Kidney (tissue), 14 donors: ENCODE data around the gene SLC2A10. TPM values are rescaled to one million over a fixed set of nuclear protein-coding genes. Genes with fewer than 3 reads are reported as not detected.

ENCODE experiments used
- DNase-seq, 5 donors: peaks; one replicate each; pipeline ENCODE4 v3.0.0-alpha.2; 2013 to 2020
- FAIRE-seq: peaks from 2 replicates; lab custom pipeline; 2012; peaks lifted over from hg19 to GRCh38; lab: Jason Lieb, UNC
- H3K27ac ChIP-seq, 2 donors: one replicate each; pipeline ENCODE4 v1.7.0; 2013; ENCODE audit warnings: low read depth in 2 of 2, low read length in 2 of 2, inconsistent platforms in 1 of 2
- H3K27me3 ChIP-seq: one replicate; pipeline ENCODE4 v1.7.1; 2013; ENCODE audit warnings: low read length, inconsistent platforms; ENCODE audit not compliant: control insufficient read depth, insufficient read depth
- H3K36me3 ChIP-seq, 3 donors: one replicate each; pipeline versions ENCODE4 v1.7.0 to v1.7.1; 2013; ENCODE audit warnings: low read length in 3 of 3, control low read depth in 1 of 3, inconsistent platforms in 1 of 3; ENCODE audit not compliant: insufficient read depth in 3 of 3, control insufficient read depth in 2 of 3
- H3K4me1 ChIP-seq, 3 donors: one replicate each; pipeline versions ENCODE4 v1.7.0 to v1.7.1; 2013; ENCODE audit warnings: low read length in 3 of 3, inconsistent platforms in 1 of 3, low read depth in 1 of 3; ENCODE audit not compliant: control insufficient read depth in 2 of 3, insufficient read depth in 2 of 3
- H3K4me3 ChIP-seq, 3 donors: one replicate each; pipeline versions ENCODE4 v1.7.0 to v1.8.1; 2013; ENCODE audit warnings: low read length in 3 of 3, control low read depth in 1 of 3, inconsistent platforms in 1 of 3
- H3K9ac ChIP-seq, 3 donors: one replicate each; pipeline versions ENCODE4 v1.7.0 to v1.7.1; 2013; ENCODE audit warnings: low read length in 3 of 3, control low read depth in 1 of 3, inconsistent platforms in 1 of 3
- H3K9me3 ChIP-seq, 3 donors: one replicate each; pipeline versions ENCODE4 v1.7.0 to v1.7.1; 2013; ENCODE audit warnings: low read length in 3 of 3, control low read depth in 1 of 3, inconsistent platforms in 1 of 3; ENCODE audit not compliant: control insufficient read depth in 2 of 3, insufficient read depth in 1 of 3
- intact Hi-C: fragments of 100-400 bp; cut with DNase I; formaldehyde crosslinking; loops from one replicate; pipeline ENCODE4 v1.11.1; 2022
- polyA plus RNA-seq: library from polyadenylated mRNA; stranded (reverse); fragments of 350-450 nt; fragmentation: Illumina TruSeq; extraction: RNeasy Lipid Tissue Mini Kit (QIAGEN cat#74804); gene quantifications from one replicate; pipeline ENCODE4 v1.2.3, GENCODE V29; 2014; ENCODE audit warnings: low read depth, low replicate concordance; ENCODE audit not compliant: insufficient read depth
- total RNA-seq: library from RNA; stranded (reverse); fragmentation: NEBNext Ultra II Directional; extraction: Animal tissue kit (Norgen Biotek cat#: 25700); gene quantifications from one replicate; pipeline ENCODE4 v1.2.1, GENCODE V29; 2021
- TF ChIP-seq, protein P1 (sequence below): IDR thresholded peaks from 3 replicates; pipeline ENCODE4 v1.5.1; 2012; ENCODE audit warnings: mild to moderate bottlenecking, moderate library complexity, borderline replicate concordance; ENCODE audit not compliant: insufficient read depth; ENCODE audit errors: extremely low read depth
- donor health status: control.
- donor health status: control.
- donor health status: control.
- donor health status: control.
- donor health status: control.
- donor health status: DM: yes; HTN: yes; CAD: no.
- donor health status: Normal renal cell carcinoma (clear cell type).

SLC2A10 gene
- total and polyA plus RNA-seq, 2 donors from 2014 or later = 3.7 to 7.1 TPM

DNA sequence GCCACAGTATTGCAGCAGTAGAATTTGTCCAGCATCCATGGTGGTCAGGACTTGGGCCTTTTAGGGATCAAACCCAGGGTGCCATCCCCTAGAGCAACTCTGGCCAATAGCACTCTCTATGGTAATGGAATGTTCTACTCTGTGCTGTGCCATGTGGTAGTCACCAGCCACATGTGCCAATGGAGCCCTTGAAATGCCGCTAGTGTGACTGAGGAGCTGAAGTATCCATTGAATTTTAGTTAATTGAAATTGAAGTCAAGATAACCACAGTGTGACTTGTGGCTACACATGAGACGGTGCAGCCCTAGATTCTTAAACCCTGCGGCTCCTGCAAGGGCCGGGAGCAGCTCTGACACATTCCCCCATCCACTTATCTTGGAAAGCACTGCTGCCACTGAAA lies 54.6 kb downstream of the SLC2A10 start:
- Histone ChIP-seq H3K4me3 (no peak overlapping the region), H3K36me3 (no peaks in the 10 kb centered on the region), H3K9ac (no peak overlapping the region), H3K27me3 (no peaks in the 10 kb centered on the region), H3K9me3 (no peaks in the 10 kb centered on the region), H3K4me1 (peaks cover 0 to 3% (median 0%) of the 10 kb centered on the region in 3 donors), H3K27ac (no peak overlapping the region)
- TF ChIP-seq, protein P1, sequence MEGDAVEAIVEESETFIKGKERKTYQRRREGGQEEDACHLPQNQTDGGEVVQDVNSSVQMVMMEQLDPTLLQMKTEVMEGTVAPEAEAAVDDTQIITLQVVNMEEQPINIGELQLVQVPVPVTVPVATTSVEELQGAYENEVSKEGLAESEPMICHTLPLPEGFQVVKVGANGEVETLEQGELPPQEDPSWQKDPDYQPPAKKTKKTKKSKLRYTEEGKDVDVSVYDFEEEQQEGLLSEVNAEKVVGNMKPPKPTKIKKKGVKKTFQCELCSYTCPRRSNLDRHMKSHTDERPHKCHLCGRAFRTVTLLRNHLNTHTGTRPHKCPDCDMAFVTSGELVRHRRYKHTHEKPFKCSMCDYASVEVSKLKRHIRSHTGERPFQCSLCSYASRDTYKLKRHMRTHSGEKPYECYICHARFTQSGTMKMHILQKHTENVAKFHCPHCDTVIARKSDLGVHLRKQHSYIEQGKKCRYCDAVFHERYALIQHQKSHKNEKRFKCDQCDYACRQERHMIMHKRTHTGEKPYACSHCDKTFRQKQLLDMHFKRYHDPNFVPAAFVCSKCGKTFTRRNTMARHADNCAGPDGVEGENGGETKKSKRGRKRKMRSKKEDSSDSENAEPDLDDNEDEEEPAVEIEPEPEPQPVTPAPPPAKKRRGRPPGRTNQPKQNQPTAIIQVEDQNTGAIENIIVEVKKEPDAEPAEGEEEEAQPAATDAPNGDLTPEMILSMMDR = no peak
- FAIRE-seq (no peak), DNase-seq (no peak)
- intact Hi-C loops = loop anchor here (10.0 kb wide), 1 partner anchor 241 kb away; no protein-coding TSS in a partner anchor

DNA sequence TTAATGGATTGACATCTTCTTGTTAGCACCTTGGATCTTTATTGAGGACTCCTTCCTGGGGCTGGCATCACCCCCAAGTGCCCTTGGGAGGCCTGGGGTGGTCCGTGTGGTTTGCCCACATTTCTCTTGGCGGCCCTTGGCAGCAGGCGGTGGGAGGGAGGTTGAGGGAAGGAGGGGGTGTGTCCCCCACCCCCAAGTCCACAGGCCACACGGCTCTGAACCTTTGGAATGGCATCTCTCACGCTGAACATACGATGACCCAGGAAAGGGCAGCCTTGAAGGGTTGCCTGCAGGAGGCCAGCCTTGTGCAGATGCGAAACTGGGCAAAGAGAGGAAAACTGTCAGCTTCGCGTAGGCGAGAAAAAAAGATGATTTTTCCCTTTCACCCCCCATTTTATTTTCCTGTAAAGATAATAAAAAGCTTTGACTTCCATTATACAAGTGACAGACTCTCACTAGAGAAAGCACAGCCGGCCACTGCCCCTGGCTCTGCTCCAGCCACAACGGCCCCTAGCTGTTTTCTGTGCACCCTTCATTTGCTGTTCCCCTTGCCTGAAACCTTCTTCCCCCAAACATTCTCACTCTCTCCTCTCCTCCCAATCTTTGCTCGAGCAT lies 56.2 kb downstream of the SLC2A10 start:
- no peak overlapping the region for H3K9ac ChIP-seq
- no peaks in the 10 kb centered on the region for H3K27me3 ChIP-seq
- H3K4me1 ChIP-seq = peaks cover 0 to 3% (median 0%) of the 10 kb centered on the region in 3 donors
- TF ChIP-seq, protein P1 = no peak
- intact Hi-C loops = loop anchor here (10.0 kb wide), 1 partner anchor 239 kb away; no protein-coding TSS in a partner anchor
- H3K4me3 ChIP-seq = no peak overlapping the region
- no peaks in the 10 kb centered on the region for H3K9me3 ChIP-seq
- H3K36me3 ChIP-seq = no peaks in the 10 kb centered on the region
- no peak for FAIRE-seq
- DNase-seq = peak in 2 of 5 donors; percentile 18 to 39
- H3K27ac ChIP-seq = no peak overlapping the region

DNA sequence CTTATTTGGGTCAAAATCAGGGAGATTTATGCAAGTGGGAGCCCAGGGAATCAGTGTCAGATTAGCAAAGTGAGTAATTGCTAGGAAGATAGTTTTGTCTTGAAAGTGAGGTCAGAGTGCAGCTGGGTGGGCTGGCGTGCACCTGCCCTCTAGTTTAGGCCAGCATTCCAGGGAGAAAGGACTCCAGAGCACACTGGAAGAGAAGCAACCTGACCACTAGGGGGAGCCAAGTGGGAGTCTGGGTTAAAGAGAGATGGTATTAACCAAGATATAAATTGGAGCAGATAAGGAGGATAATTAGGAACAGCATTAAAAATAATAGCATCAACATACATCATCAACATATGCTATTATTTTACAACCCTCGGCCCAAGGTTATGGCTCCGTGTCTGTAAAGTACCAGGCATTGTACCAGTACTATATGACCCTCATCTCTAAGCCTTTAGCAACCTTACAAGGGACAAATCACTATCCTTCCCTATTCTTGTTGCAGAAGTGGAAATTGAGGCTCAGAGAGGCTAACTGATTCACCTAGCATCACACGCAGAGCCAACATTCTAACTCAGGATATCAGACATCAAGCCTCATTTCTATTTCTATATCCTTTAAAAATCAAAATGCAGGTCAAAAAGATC lies 57.8 kb downstream of the SLC2A10 start:
- FAIRE-seq (no peak), DNase-seq (no peak)
- Histone ChIP-seq H3K27me3 (no peaks in the 10 kb centered on the region), H3K27ac (no peak overlapping the region), H3K9ac (no peak overlapping the region), H3K9me3 (no peaks in the 10 kb centered on the region), H3K36me3 (no peaks in the 10 kb centered on the region), H3K4me1 (peaks cover 0 to 3% (median 0%) of the 10 kb centered on the region in 3 donors), H3K4me3 (no peak overlapping the region)
- TF ChIP-seq, protein P1 = peak; percentile 55
- intact Hi-C loops = loop anchor here (10.0 kb wide), 1 partner anchor 238 kb away; no protein-coding TSS in a partner anchor
